OCI-M2 (cell line): ENCODE results near the gene IQCE.

Experiments used
- DNase-seq: peaks from one replicate; lab custom pipeline; 2025; ENCODE audit not compliant: unreplicated experiment; lab: John Stamatoyannopoulos, UW

The IQCE gene

GRCh38 chr7:2644220-2644561 lies 85.4 kb downstream of the IQCE start:
- no peak for DNase-seq

- no peak for DNase-seq
Observed at GRCh38 chr7:2644562-2645273, 85.9 kb downstream of the IQCE start.

- DNase-seq, result no peak
Observed at GRCh38 chr7:2645274-2645868, 86.6 kb downstream of the IQCE start.

GRCh38 chr7:2646336-2646679 lies 87.5 kb downstream of the IQCE start:
- no peak for DNase-seq

GRCh38 chr7:2646680-2647571 lies 88.1 kb downstream of the IQCE start:
- DNase-seq, result no peak

GRCh38 chr7:2647594-2648172 lies 88.9 kb downstream of the IQCE start:
- DNase-seq, result no peak

GRCh38 chr7:2649139-2649838 lies 90.5 kb downstream of the IQCE start:
- DNase-seq, result no peak

- no peak for DNase-seq
Observed at GRCh38 chr7:2649991-2650390, 91.2 kb downstream of the IQCE start.

GRCh38 chr7:2650451-2650850 lies 91.7 kb downstream of the IQCE start:
- no peak for DNase-seq

- no peak for DNase-seq
Observed at GRCh38 chr7:2651336-2651735, 92.6 kb downstream of the IQCE start.

- no peak for DNase-seq
Observed at GRCh38 chr7:2651847-2652735, 93.3 kb downstream of the IQCE start.

- no peak for DNase-seq
Observed at GRCh38 chr7:2652736-2653060, 93.9 kb downstream of the IQCE start.

- no peak for DNase-seq
Observed at GRCh38 chr7:2654059-2654458, 95.3 kb downstream of the IQCE start.

GRCh38 chr7:2655870-2656614 lies 97.3 kb downstream of the IQCE start:
- DNase-seq, result no peak

- DNase-seq, result no peak
Observed at GRCh38 chr7:2657208-2657607, 98.4 kb downstream of the IQCE start.

GRCh38 chr7:2657920-2658671 lies 99.3 kb downstream of the IQCE start:
- no peak for DNase-seq

GRCh38 chr7:2658941-2659340 lies 100.2 kb downstream of the IQCE start:
- no peak for DNase-seq

- DNase-seq, result no peak
Observed at GRCh38 chr7:2659556-2660358, 101.0 kb downstream of the IQCE start.
